H9 (cell line): ENCODE data around the gene ASPSCR1. TPM values are rescaled to one million over a fixed set of nuclear protein-coding genes. Genes with fewer than 3 reads are reported as not detected.

Experiments
- DNase-seq: peaks from one replicate; pipeline ENCODE4 v3.0.0-alpha.2; 2017
- H2AFZ ChIP-seq: one replicate; pipeline ENCODE4 v1.6.1; 2013; ENCODE audit warnings: mild to moderate bottlenecking, low read length, control low read depth, moderate library complexity
- H2AK5ac ChIP-seq: 2 replicates; pipeline ENCODE4 v1.6.1; 2013; ENCODE audit warnings: low read length, control low read depth, mixed read lengths; ENCODE audit not compliant: insufficient read length
- H2BK120ac ChIP-seq: one replicate; pipeline ENCODE4 v1.6.1; 2013; ENCODE audit warnings: low read depth, mild to moderate bottlenecking, low read length, control low read depth, inconsistent platforms; ENCODE audit not compliant: poor library complexity, severe bottlenecking
- H2BK12ac ChIP-seq: 2 replicates; pipeline ENCODE4 v1.6.1; 2013; ENCODE audit warnings: low read length, control low read depth, mixed read lengths, low read depth; ENCODE audit not compliant: insufficient read length
- H2BK15ac ChIP-seq: 2 replicates; pipeline ENCODE4 v1.6.1; 2013; ENCODE audit warnings: low read depth, low read length, control low read depth
- H2BK20ac ChIP-seq: one replicate; pipeline ENCODE4 v1.6.1; 2013; ENCODE audit warnings: low read depth, mild to moderate bottlenecking, low read length, control low read depth, inconsistent platforms; ENCODE audit not compliant: poor library complexity, severe bottlenecking
- H2BK5ac ChIP-seq: 2 replicates; pipeline ENCODE4 v1.6.1; 2013; ENCODE audit warnings: low read length, control low read depth, mixed read lengths; ENCODE audit not compliant: insufficient read length
- H3K14ac ChIP-seq: 2 replicates; pipeline ENCODE4 v1.6.1; 2013; ENCODE audit warnings: low read length, control low read depth; ENCODE audit not compliant: insufficient read depth
- H3K18ac ChIP-seq: 2 replicates; pipeline ENCODE4 v1.6.1; 2013; ENCODE audit warnings: low read depth, mild to moderate bottlenecking, mixed read lengths, low read length, control low read depth; ENCODE audit not compliant: insufficient read length
- H3K23ac ChIP-seq: 2 replicates; pipeline ENCODE4 v1.6.1; 2013; ENCODE audit warnings: low read length, control low read depth, mixed read lengths, low read depth; ENCODE audit not compliant: insufficient read length
- H3K23me2 ChIP-seq: 2 replicates; pipeline ENCODE4 v1.6.1; 2013; ENCODE audit warnings: low read depth, mild to moderate bottlenecking, mixed read lengths, low read length, control low read depth; ENCODE audit not compliant: insufficient read length, poor library complexity, severe bottlenecking
- H3K27ac ChIP-seq: 2 replicates; pipeline ENCODE4 v1.5.1; 2013; ENCODE audit warnings: low read length, control low read depth, mixed read lengths, low read depth; ENCODE audit not compliant: insufficient read length
- H3K27me3 ChIP-seq: 2 replicates; pipeline ENCODE4 v1.6.1; 2013; ENCODE audit warnings: low read length, control low read depth, inconsistent platforms; ENCODE audit not compliant: insufficient read depth
- H3K4ac ChIP-seq: 2 replicates; pipeline ENCODE4 v1.6.1; 2013; ENCODE audit warnings: low read depth, mild to moderate bottlenecking, control low read depth, inconsistent platforms, low read length, moderate library complexity
- H3K4me1 ChIP-seq: 2 replicates; pipeline ENCODE4 v1.6.1; 2013; ENCODE audit warnings: low read length, control low read depth, inconsistent platforms; ENCODE audit not compliant: insufficient read depth
- H3K4me2 ChIP-seq: 2 replicates; pipeline ENCODE4 v1.6.1; 2013; ENCODE audit warnings: low read length, control low read depth, mixed read lengths; ENCODE audit not compliant: insufficient read length, insufficient read depth
- H3K56ac ChIP-seq: 2 replicates; pipeline ENCODE4 v1.6.1; 2013; ENCODE audit warnings: low read depth, mild to moderate bottlenecking, mixed read lengths, low read length, control low read depth; ENCODE audit not compliant: insufficient read length
- H3K79me1 ChIP-seq: 2 replicates; pipeline ENCODE4 v1.6.1; 2013; ENCODE audit warnings: low read depth, mild to moderate bottlenecking, moderate library complexity, low read length, control low read depth, inconsistent platforms; ENCODE audit not compliant: insufficient read depth, poor library complexity, severe bottlenecking
- H3K79me2 ChIP-seq: 2 replicates; pipeline ENCODE4 v1.6.1; 2013; ENCODE audit warnings: low read length, control low read depth, inconsistent platforms; ENCODE audit not compliant: insufficient read depth
- H3K9ac ChIP-seq: 2 replicates; pipeline ENCODE4 v1.6.1; 2013; ENCODE audit warnings: low read length, control low read depth, mixed read lengths; ENCODE audit not compliant: insufficient read length; ENCODE audit errors: extremely low read depth
- H3K9me3 ChIP-seq: one replicate; pipeline ENCODE4 v1.6.1; 2013; ENCODE audit warnings: low read depth, low read length, inconsistent platforms; ENCODE audit not compliant: control insufficient read depth
- H3T11ph ChIP-seq: one replicate; pipeline ENCODE4 v1.6.1; 2013; ENCODE audit warnings: mild to moderate bottlenecking, low read length, control low read depth, inconsistent platforms
- H4K20me1 ChIP-seq: one replicate; pipeline ENCODE4 v1.6.1; 2013; ENCODE audit not compliant: control insufficient read depth, insufficient read length, insufficient read depth
- H4K5ac ChIP-seq: 2 replicates; pipeline ENCODE4 v1.6.1; 2013; ENCODE audit warnings: low read depth, mild to moderate bottlenecking, mixed read lengths, low read length, control low read depth; ENCODE audit not compliant: insufficient read length
- H4K8ac ChIP-seq: replicated peaks from 2 replicates; pipeline ENCODE4 v1.6.1; 2013; ENCODE audit warnings: low read length, control low read depth, mixed read lengths, low read depth; ENCODE audit not compliant: insufficient read length
- H4K91ac ChIP-seq: 2 replicates; pipeline ENCODE4 v1.6.1; 2013; ENCODE audit warnings: low read depth, mild to moderate bottlenecking, moderate library complexity, mixed read lengths, low read length, control low read depth; ENCODE audit not compliant: insufficient read length
- H3K27ac Mint-ChIP-seq, 3 experiments: 2 replicates in 2 of 3; 3 replicates in 1 of 3; pipeline ENCODE4 v1.8.0; 2020 to 2021; ENCODE audit warnings: mixed read lengths in 3 of 3, mild to moderate bottlenecking in 1 of 3, moderate library complexity in 1 of 3
- H3K27me3 Mint-ChIP-seq: 2 replicates; pipeline ENCODE4 v1.8.0; 2021; ENCODE audit warnings: low read depth, mild to moderate bottlenecking, moderate library complexity, mixed read lengths
- H3K36me3 Mint-ChIP-seq, 3 experiments: 2 replicates in 2 of 3; 3 replicates in 1 of 3; pipeline ENCODE4 v1.8.0; 2020 to 2021; ENCODE audit warnings: low read depth in 3 of 3, mixed read lengths in 3 of 3; ENCODE audit not compliant: insufficient read depth in 1 of 3
- H3K4me1 Mint-ChIP-seq, 2 experiments: 2 replicates each; pipeline ENCODE4 v1.8.0; 2020; ENCODE audit warnings: mixed read lengths in 2 of 2
- H3K4me3 Mint-ChIP-seq, 2 experiments: 2 replicates in 1 of 2; 3 replicates in 1 of 2; pipeline ENCODE4 v1.8.0; 2020 to 2021; ENCODE audit warnings: mild to moderate bottlenecking in 2 of 2, mixed read lengths in 2 of 2, moderate library complexity in 1 of 2
- H3K9me3 Mint-ChIP-seq, 2 experiments: 2 replicates in 1 of 2; 3 replicates in 1 of 2; pipeline ENCODE4 v1.8.0; 2020; ENCODE audit warnings: mild to moderate bottlenecking in 2 of 2, mixed read lengths in 2 of 2, moderate library complexity in 1 of 2
- CTCF ChIP-seq: fragments of 200-600 bp; sonication (generic); conservative IDR thresholded peaks from 3 replicates; pipeline ENCODE4 v1.8.0; 2021; ENCODE audit warnings: antibody characterized with exemption, mild to moderate bottlenecking
- WGBS: extraction: QIAGEN DNeasy Blood & Tissue Kit; methylation state at CpG from one replicate; pipeline ENCODE4 v1.1.7; 2013; ENCODE audit warnings: missing lambda C conversion rate, low lambda C conversion rate, mixed read lengths; ENCODE audit not compliant: insufficient read length; ENCODE audit errors: extremely low coverage; 5-methylcytosine and 5-hydroxymethylcytosine counted together
- total RNA-seq: library from RNA; stranded (reverse); gene quantifications from 2 replicates; pipeline ENCODE4 v1.2.1, GENCODE V29; 2021

Gene ASPSCR1
- total RNA-seq, 1 experiment from 2014 or later: 50.9 TPM

DNA sequence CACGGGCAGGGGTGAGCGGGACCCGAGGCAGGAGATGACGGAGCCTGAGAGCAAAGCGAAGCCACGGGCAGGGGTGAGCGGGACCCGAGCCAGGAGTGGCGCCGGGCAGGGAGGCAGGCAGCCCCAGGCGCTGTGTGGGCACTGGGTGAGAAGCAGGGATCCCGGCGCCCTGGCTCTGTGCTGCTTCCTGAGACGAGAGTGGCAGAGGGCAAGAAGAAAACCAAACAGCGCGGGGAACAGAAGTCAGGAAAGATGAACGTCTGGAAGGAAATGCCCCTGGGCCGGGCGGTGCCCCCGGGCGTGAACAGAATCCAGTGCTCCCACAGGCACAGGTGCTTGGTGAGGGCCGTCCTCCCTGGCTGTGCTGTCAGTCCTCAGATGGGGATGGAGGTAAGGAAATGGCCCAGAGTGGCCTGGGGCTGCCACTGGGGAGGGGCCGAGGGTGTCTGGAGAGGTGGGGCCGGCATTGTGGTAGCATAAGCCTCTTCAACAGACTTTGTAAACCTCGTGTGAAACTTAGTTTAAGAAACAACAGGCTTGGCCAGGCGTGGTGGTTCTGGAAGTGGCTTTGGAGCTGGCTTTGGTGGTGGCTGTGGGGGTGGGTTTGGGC is 9.8 kb downstream of the ASPSCR1 start:
- Histone ChIP-seq H3K9me3 (no peaks in the 10 kb centered on the region), H3K79me2 (no peaks in the 10 kb centered on the region; the same call in 1 of the 2 replicates), H3K4me2 (no peak overlapping the region), H3K14ac (no peak overlapping the region), H2BK15ac (no peak overlapping the region), H4K91ac (no peak overlapping the region), H3K4ac (no peak overlapping the region), H2AK5ac (no peak overlapping the region), H3K23me2 (no peaks in the 10 kb centered on the region), H2BK12ac (no peak overlapping the region), H4K5ac (no peak overlapping the region), H2AFZ (no peak overlapping the region), H3K56ac (no peak overlapping the region), H4K20me1 (no peaks in the 10 kb centered on the region), H3K27ac (no peak overlapping the region), H2BK20ac (no peak overlapping the region), H3K4me1 (no peaks in the 10 kb centered on the region; the same call in 1 of the 2 replicates), H3K23ac (no peak overlapping the region), H3K9ac (no peak overlapping the region), H3K27me3 (no peaks in the 10 kb centered on the region), H2BK120ac (no peak overlapping the region), H3K18ac (no peak overlapping the region), H3K79me1 (no peaks in the 10 kb centered on the region), H3T11ph (no peak overlapping the region), H4K8ac (no peak overlapping the region), H2BK5ac (no peak overlapping the region)
- TF ChIP-seq CTCF: no peak
- peaks cover 6 to 58% (median 47%) of the 10 kb centered on the region in 3 experiments for H3K36me3 Mint-ChIP-seq
- H3K27ac Mint-ChIP-seq: no peak overlapping the region; a peak in 1 of 7 replicates
- H3K27me3 Mint-ChIP-seq: no peaks in the 10 kb centered on the region
- no peak overlapping the region for H3K4me3 Mint-ChIP-seq
- no peaks in the 10 kb centered on the region; a peak in 1 of 5 replicates for H3K9me3 Mint-ChIP-seq
- WGBS: no CpG with 5 or more reads among the region's 26 CpGs
- H3K4me1 Mint-ChIP-seq: peaks cover 14 to 21% of the 10 kb centered on the region in 2 experiments
- DNase-seq: no peak
